Right lung (tissue), 5 donors: Measurements from ENCODE around the gene CBLN3. TPM values are rescaled to one million over a fixed set of nuclear protein-coding genes. Genes with fewer than 3 reads are reported as not detected.

ENCODE experiments used
- DNase-seq, 2 donors: peaks; one replicate each; pipeline ENCODE4 v3.0.0-alpha.2; 2013
- polyA plus RNA-seq, 5 donors: library from polyadenylated mRNA; unstranded; fragments of 120-200 nt; gene quantifications; one replicate each; pipeline versions ENCODE4 v1.2.1 to v1.2.3, GENCODE V29; 2013; ENCODE audit warnings: inconsistent platforms in 1 of 5, low replicate concordance in 1 of 5; ENCODE audit not compliant: insufficient read length in 5 of 5, insufficient read depth in 1 of 5

The CBLN3 gene
- polyA plus RNA-seq, 5 donors, result 2.6 to 4.0 (median 3.6) TPM

DNA sequence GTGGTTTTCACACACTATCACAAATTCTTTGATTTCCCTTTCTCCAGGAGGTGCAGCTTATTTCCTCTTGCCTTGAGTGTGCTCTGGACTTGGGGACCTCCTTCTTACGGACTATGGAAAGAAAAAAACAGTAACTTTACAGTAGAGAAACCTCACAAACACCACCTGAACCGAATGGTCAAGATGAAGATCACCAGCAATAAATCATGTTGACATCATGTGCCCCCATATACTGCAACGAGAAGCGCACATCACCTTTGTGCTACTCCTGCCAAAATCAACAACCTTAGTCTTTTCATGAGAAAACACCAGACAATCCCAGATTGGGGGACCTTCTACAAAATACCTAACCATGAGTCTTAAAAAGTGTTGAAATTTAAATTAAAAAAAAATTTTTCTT lies 43.9 kb downstream of the CBLN3 start:
- no peak for DNase-seq

DNA sequence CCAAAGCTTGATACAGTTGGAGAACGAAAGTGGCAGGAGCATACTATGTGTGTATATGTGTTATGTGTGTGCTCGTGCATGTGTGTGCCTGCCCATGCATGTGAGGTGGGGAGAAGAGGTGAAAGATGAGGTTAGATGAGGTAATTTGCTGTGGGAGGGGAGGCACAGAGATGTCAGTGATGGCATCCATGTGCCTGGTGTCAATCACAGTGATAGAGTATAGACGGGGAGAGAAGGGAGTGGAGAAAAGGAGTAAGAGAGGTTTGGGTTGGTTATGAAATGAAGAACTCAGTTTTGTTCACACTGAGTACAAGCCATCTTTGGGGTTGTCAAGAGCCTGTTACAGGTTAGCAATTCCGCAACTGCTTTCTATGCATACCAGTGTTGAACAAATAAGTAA lies 45.3 kb downstream of the CBLN3 start:
- no peak for DNase-seq

DNA sequence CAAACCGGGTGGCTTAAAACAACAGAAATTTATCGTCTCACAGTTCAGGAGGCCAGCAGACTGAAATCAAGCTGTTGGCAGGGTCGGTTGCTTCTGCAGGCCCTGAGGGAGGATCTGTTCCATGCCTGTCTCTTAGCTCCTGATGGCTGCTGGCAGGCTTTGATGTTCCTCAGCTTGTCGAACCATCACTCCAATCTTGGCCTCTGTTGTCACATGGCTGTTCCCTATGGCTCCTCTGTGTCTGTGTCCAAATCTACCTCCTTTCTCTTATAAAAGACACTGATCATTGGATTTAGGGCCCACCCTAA lies 47.5 kb downstream of the CBLN3 start:
- no peak for DNase-seq

DNA sequence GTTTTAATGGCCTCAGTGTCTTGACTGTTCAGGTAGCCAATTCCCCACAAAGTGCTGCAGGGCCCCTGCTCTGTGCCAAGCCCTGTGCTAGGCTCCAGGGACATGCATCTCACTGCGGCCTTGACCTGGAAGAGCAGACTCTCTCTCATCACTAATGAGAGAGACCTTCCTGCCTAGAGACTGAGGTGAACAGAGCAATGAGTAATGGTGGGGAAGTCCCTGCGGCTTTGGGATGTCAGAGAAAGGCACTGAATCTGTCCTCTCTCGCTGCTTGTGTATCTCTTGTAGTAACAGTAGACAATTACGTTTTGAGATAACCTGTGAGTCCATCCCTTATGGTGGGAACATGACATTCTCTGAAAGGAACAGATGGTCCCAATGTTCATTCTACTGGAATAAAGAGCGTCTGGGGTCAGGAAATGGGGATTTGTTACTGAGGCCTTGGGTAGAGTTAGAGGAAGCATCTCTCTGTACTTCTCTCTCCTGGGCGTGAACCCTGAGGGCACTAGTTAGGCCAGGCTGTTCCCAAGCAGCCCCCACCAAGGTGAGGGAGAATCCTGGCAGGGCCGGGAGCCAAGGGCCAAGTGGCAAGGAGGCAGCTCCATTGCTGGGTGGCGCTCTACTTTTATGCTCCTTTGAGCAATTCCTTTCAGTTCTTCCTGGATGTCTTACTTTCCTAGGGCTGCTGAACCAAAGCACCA lies 48.0 kb downstream of the CBLN3 start:
- DNase-seq, result no peak

DNA sequence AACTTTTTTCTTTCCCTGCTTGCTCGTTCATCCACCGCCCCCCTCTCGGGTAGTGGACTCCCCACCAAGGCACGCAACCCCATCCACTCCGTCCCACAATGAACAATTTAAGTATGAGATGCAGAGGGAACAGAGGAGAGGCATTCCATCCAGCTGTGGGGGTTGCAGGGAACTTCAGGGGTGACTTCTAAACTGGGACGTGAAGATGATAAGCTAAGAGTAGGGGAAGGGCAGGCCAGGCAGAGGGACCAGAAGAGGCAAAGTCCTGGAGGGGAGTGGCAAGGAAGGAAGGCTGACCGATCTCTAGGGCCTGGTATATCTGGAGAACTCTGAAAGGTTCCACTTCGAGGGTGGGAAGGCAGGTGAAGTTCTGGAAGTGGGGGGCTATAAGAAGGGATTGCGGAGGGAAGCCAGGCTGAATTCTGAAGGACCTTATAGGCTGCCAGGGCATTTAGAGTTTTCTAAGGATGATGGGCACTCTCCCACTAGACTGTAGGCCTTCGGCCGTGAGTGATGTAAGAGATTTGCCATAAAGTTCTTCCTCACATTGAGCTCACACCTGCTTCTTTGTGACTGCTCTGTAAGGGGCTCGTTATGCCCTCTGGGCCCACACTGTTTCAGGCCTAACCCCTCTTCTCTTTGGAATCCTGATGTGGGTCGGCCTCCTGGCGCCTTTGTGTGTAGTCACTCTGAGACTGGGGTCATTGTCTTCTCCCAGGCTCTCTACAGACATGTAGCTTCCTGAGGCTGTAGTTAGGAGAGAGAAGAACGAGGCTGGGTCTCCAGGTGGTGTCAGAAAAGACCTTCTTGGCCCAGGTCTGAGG lies 49.3 kb downstream of the CBLN3 start:
- DNase-seq, result no peak

DNA sequence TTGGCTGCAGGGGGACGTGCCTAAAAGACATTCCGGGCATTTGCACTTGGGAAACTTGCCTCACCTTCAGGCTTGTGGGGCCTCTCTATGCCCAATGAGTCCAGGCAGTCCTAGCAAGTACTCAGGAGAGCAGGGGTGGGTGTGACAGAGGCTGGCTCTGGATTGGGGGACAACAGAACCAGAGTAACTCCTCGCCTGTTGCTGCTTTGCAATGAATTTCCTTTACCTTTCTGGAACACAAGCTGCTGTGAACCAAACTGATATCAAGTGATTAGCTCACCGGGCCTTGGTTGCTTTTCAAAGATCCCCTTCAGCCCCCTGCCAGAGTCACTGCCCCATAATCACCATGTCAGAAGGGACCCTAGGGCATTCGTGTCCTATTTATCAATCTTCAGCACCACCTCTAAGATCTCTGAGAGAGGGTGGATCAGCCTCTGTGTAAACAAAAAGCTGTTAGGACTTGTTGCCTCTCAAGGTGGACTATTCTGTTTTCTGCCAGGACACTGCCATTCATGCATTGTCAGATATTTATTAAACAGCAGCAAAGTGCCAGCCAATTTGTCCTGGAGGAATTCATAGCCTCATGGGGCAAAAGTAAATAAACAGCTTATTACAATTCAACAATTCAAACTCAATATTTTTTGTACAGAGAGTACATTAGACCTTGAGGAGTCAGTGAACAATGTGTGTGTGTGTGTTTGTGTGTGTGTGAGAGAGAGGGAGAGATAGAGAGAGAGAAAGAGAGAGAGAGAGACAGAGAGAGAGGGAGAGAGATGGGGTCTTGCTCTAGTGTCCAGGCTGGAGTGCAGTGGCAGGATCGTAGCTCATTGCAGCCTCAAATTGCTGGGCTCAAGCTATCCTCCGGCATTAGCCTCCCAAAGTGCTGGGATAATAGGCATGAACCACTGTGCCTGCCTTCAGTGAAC lies 50.2 kb downstream of the CBLN3 start:
- DNase-seq, result no peak

DNA sequence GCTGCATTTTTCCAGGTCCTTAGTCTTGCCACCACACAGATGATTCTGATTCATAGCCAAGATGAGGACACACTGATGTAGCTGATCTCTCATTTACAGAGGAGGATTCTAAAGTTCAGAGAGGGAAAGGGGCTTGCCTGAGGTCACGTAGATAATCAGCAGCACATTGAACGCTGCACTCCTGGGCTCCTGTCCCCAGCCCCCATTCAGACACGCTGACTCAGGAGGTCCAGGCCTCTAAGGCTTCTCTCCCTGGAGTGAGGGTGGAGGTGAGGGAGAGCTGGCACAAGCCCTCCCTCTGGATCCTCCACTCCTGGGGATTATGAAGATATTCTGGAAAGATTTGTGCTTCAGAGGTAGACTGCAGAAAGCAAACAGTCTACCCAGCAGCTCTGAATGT lies 51.1 kb downstream of the CBLN3 start:
- DNase-seq, result no peak

DNA sequence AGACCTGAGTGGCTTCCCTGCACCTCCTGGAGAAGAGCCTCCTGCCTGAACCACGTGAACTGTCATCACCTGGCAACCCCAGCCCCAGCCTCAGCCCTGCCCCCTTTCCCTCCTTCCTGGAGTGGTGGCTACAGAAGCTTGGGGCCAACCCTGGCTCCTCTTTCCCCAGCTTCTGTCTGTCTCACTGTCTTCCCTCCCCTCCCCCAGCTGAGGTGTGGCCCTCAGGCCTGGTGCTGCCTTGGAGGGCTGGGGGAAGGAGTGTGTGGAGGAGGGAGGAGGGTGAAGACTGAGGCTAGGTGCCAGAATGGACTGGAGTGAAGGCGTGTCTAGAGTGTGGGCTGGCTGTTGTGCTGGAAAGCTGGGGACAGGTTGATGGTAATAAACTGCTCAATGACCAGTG lies 51.8 kb downstream of the CBLN3 start:
- no peak for DNase-seq

DNA sequence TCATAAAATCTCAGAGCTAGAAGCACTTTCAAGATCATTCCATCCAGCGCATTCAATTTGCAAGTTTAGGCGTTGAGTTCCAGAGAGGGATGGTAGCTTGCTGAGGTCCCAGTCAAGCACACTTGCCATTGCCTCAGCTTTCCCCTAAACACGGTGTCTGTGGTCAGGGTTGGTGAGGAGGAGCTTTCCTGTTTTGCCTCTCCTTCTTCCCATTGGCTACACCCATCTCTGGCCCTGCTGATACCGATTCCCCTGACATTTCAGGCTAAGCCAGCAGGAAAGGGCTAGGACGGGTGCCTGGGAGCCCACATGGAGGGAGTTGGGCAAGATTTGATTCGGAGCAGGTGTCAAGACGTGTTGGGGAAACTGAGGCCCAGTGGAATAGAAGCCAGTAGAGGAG lies 52.3 kb downstream of the CBLN3 start:
- no peak for DNase-seq

Other genes starting within 250 kb of the CBLN3 start
- 10 to 100 TPM; 20.2 to 37.0 (median 24.5) TPM for gene IPO4, start 240.9 kb downstream of the CBLN3 start, polyA plus RNA-seq
- gene TM9SF1, start 234.2 kb downstream of the CBLN3 start, polyA plus RNA-seq, result 10 to 100 TPM; 24.6 to 44.1 (median 33.8) TPM
- gene TSSK4, start 224.0 kb downstream of the CBLN3 start, polyA plus RNA-seq, result 10 to 100 TPM in 3 of 5 donors, 1 to 10 TPM in 2; 9.5 to 12.2 (median 11.9) TPM
- 10 to 100 TPM; 53.9 to 67.6 (median 62.3) TPM for gene CHMP4A, start 216.2 kb downstream of the CBLN3 start, polyA plus RNA-seq
- gene MDP1, start 213.6 kb downstream of the CBLN3 start, polyA plus RNA-seq, result 10 to 100 TPM; 11.8 to 17.2 (median 13.5) TPM
- 100 to 1,000 TPM; 209 to 239 (median 224) TPM for gene NEDD8, start 197.3 kb downstream of the CBLN3 start, polyA plus RNA-seq
- gene GMPR2, start 196.7 kb downstream of the CBLN3 start, polyA plus RNA-seq, result 100 to 1,000 TPM in 4 of 5 donors, 10 to 100 TPM in 1; 92.7 to 120 (median 114) TPM
- gene TINF2, start 187.0 kb downstream of the CBLN3 start, polyA plus RNA-seq, result 10 to 100 TPM; 53.7 to 62.0 (median 60.9) TPM
- gene TGM1, start 166.5 kb downstream of the CBLN3 start, polyA plus RNA-seq, result 1 to 10 TPM; 2.0 to 4.7 (median 3.5) TPM
- gene RABGGTA, start 158.1 kb downstream of the CBLN3 start, polyA plus RNA-seq, result 10 to 100 TPM; 19.6 to 28.6 (median 24.9) TPM
- gene DHRS1, start 129.9 kb downstream of the CBLN3 start, polyA plus RNA-seq, result 10 to 100 TPM; 38.8 to 54.7 (median 43.2) TPM
- gene NOP9, start 129.8 kb downstream of the CBLN3 start, polyA plus RNA-seq, result 10 to 100 TPM; 21.3 to 26.7 (median 24.3) TPM
- 10 to 100 TPM in 4 of 5 donors, 1 to 10 TPM in 1; 9.6 to 16.6 (median 14.1) TPM for gene CIDEB, start 121.7 kb downstream of the CBLN3 start, polyA plus RNA-seq
- 1 to 10 TPM; 3.4 to 5.2 (median 4.7) TPM for gene LTB4R2, start 119.5 kb downstream of the CBLN3 start, polyA plus RNA-seq
- 1 to 10 TPM; 5.2 to 6.9 (median 6.2) TPM for gene LTB4R, start 118.2 kb downstream of the CBLN3 start, polyA plus RNA-seq
- 10 to 100 TPM; 26.9 to 37.3 (median 33.8) TPM for gene ADCY4, start 94.6 kb downstream of the CBLN3 start, polyA plus RNA-seq
- 1 to 10 TPM; 2.1 to 3.6 (median 2.8) TPM for gene RIPK3, start 89.7 kb downstream of the CBLN3 start, polyA plus RNA-seq
- 100 to 1,000 TPM in 1 of 5 donors, 10 to 100 TPM in 4; 64.5 to 102 (median 88.3) TPM for gene NFATC4, start 61.5 kb downstream of the CBLN3 start, polyA plus RNA-seq
- 100 to 1,000 TPM in 2 of 5 donors, 10 to 100 TPM in 3; 78.3 to 109 (median 88.7) TPM for gene NYNRIN, start 30.7 kb downstream of the CBLN3 start, polyA plus RNA-seq
- gene KHNYN, start 286 bp upstream of the CBLN3 start, polyA plus RNA-seq, result 10 to 100 TPM; 41.3 to 53.1 (median 50.2) TPM
- gene SDR39U1, start 13.1 kb upstream of the CBLN3 start, polyA plus RNA-seq, result 10 to 100 TPM; 37.5 to 61.9 (median 48.8) TPM
- under 1 TPM in 2 of 5 donors, not detected in 3; 0.26 to 0.49 TPM for gene CMA1, start 78.6 kb upstream of the CBLN3 start, polyA plus RNA-seq
- gene CTSG, start 146.6 kb upstream of the CBLN3 start, polyA plus RNA-seq, result 1 to 10 TPM in 4 of 5 donors, under 1 TPM in 1; 0.66 to 2.1 (median 1.4) TPM
- gene GZMH, start 180.0 kb upstream of the CBLN3 start, polyA plus RNA-seq, result 1 to 10 TPM in 2 of 5 donors, under 1 TPM in 2, not detected in 1; 0.41 to 1.5 (median 0.99) TPM
- gene GZMB, start 204.5 kb upstream of the CBLN3 start, polyA plus RNA-seq, result 1 to 10 TPM in 3 of 5 donors, under 1 TPM in 2; 0.70 to 2.2 (median 1.1) TPM